Astrocyte (in vitro differentiated cells and primary cell): ENCODE results near the gene UNC5C.

Experiments used
- CTCF ChIP-seq: IDR thresholded peaks from 2 replicates; pipeline ENCODE4 v1.5.1; 2011; ENCODE audit warnings: low read depth, mild to moderate bottlenecking, inconsistent platforms, low read length, moderate library complexity; ENCODE audit not compliant: insufficient read depth
- EZH2 ChIP-seq: IDR thresholded peaks from 2 replicates; pipeline ENCODE4 v1.6.1; 2012; ENCODE audit warnings: mild to moderate bottlenecking, low read length, inconsistent platforms; ENCODE audit not compliant: insufficient read depth

GRCh38 chr4:95238554-95238953 is 310.2 kb downstream of the UNC5C start:
- TF ChIP-seq CTCF (no peak), EZH2 (no peak)
